Measurements from ENCODE around the gene SUMO2.
"Not testable (repeated sequence)": the region's sequence is repeated elsewhere in the genome, so short reads cannot be mapped to it uniquely, and the experiment has no call there.

SUMO2 gene

GRCh38 chr17:75181608-75182318 is 996 bp downstream of the SUMO2 start:
- DNase-seq, result peak; percentile 38

- DNase-seq, result no peak
Observed at GRCh38 chr17:75181110-75181509, 1.6 kb downstream of the SUMO2 start.

- no peak for DNase-seq
Observed at GRCh38 chr17:75178453-75178852, 4.3 kb downstream of the SUMO2 start.

- no peak for DNase-seq
Observed at GRCh38 chr17:75176625-75177024, 6.1 kb downstream of the SUMO2 start.

GRCh38 chr17:75174996-75175395 is 7.8 kb downstream of the SUMO2 start:
- no peak for DNase-seq

- DNase-seq, result no peak
Observed at GRCh38 chr17:75173526-75173925, 9.2 kb downstream of the SUMO2 start.

GRCh38 chr17:75168998-75169397 is 13.8 kb downstream of the SUMO2 start:
- no peak for DNase-seq

- DNase-seq, result not testable (repeated sequence)
Observed at GRCh38 chr17:75164606-75165005, 18.2 kb downstream of the SUMO2 start.

- DNase-seq, result no peak
Observed at GRCh38 chr17:75163074-75163473, 19.7 kb downstream of the SUMO2 start.

- DNase-seq, result no peak
Observed at GRCh38 chr17:75160211-75160610, 22.5 kb downstream of the SUMO2 start.

- DNase-seq, result no peak
Observed at GRCh38 chr17:75159196-75160031, 23.3 kb downstream of the SUMO2 start.

GRCh38 chr17:75158480-75158879 is 24.3 kb downstream of the SUMO2 start:
- not testable (repeated sequence) for DNase-seq

- no peak for DNase-seq
Observed at GRCh38 chr17:75155191-75155601, 27.6 kb downstream of the SUMO2 start.

GRCh38 chr17:75154195-75155106 is 28.3 kb downstream of the SUMO2 start, which contains the start of gene JPT1:
Gene JPT1, minus strand, starts transcription at chr17:75154512. Its CDS starts 115 bp downstream, at chr17:75154397.
- peak; percentile 96 for DNase-seq

- no peak for DNase-seq
Observed at GRCh38 chr17:75153780-75154194, 29.0 kb downstream of the SUMO2 start.

GRCh38 chr17:75152922-75153779 is 29.6 kb downstream of the SUMO2 start:
- no peak for DNase-seq

GRCh38 chr17:75152523-75152921 is 30.2 kb downstream of the SUMO2 start:
- DNase-seq, result no peak

- no peak for DNase-seq
Observed at GRCh38 chr17:75151930-75152329, 30.8 kb downstream of the SUMO2 start.

GRCh38 chr17:75147878-75148546 is 34.7 kb downstream of the SUMO2 start:
- DNase-seq, result no peak

- no peak for DNase-seq
Observed at GRCh38 chr17:75146592-75146991, 36.2 kb downstream of the SUMO2 start.

- DNase-seq, result no peak
Observed at GRCh38 chr17:75144816-75145512, 37.8 kb downstream of the SUMO2 start.

All from activated CD8-positive, alpha-beta memory T cell treated with anti-CD3 and anti-CD28 coated beads, Interleukin-2, amount 50 U/mL, for 4 hours (primary cell).